Osteoblast (primary cell): ENCODE data around the gene XCL2. TPM values are rescaled to one million over a fixed set of nuclear protein-coding genes. Genes with fewer than 3 reads are reported as not detected.

ENCODE experiments used
- DNase-seq: peaks from one replicate; pipeline ENCODE4 v3.0.0; 2011; ENCODE audit warnings: low spot score, mixed read lengths; ENCODE audit not compliant: insufficient read length; ENCODE audit errors: missing footprints
- H2AFZ ChIP-seq: 2 replicates; pipeline ENCODE4 v1.6.0; 2011; ENCODE audit warnings: mild to moderate bottlenecking, low read length
- H3K27ac ChIP-seq: 2 replicates; pipeline ENCODE4 v1.5.1; 2011; ENCODE audit warnings: mild to moderate bottlenecking, low read depth, low read length, moderate library complexity
- H3K27me3 ChIP-seq: 2 replicates; pipeline ENCODE4 v1.6.0; 2012; ENCODE audit warnings: mild to moderate bottlenecking, control low read depth, inconsistent platforms, low read length, moderate library complexity; ENCODE audit not compliant: insufficient read depth
- H3K36me3 ChIP-seq: 2 replicates; pipeline ENCODE4 v1.5.1; 2011; ENCODE audit warnings: mild to moderate bottlenecking, low read length, control low read depth, moderate library complexity; ENCODE audit not compliant: insufficient read depth
- H3K4me1 ChIP-seq: 2 replicates; pipeline ENCODE4 v1.5.1; 2011; ENCODE audit warnings: mild to moderate bottlenecking, low read length, control low read depth, moderate library complexity; ENCODE audit not compliant: insufficient read depth
- H3K4me2 ChIP-seq: 2 replicates; pipeline ENCODE4 v1.6.0; 2011; ENCODE audit warnings: mild to moderate bottlenecking, low read length; ENCODE audit not compliant: insufficient read depth
- H3K4me3 ChIP-seq: fragments of 200-600 bp; sonication (generic); 3 replicates; pipeline ENCODE4 v1.5.1; 2012; ENCODE audit warnings: mild to moderate bottlenecking, low read length, inconsistent platforms; ENCODE audit not compliant: insufficient read depth
- H3K79me2 ChIP-seq: 2 replicates; pipeline ENCODE4 v1.6.0; 2012; ENCODE audit warnings: mild to moderate bottlenecking, low read length, control low read depth, inconsistent platforms; ENCODE audit not compliant: insufficient read depth
- H3K9me3 ChIP-seq: 2 replicates; pipeline ENCODE4 v1.5.1; 2011; ENCODE audit warnings: low read depth, low read length, control low read depth
- H4K20me1 ChIP-seq: 2 replicates; pipeline ENCODE4 v1.6.0; 2012; ENCODE audit warnings: mild to moderate bottlenecking, low read length, control low read depth; ENCODE audit not compliant: insufficient read depth
- total RNA-seq: library from RNA; depleted of rRNA; stranded (reverse); fragments of >200 nt; gene quantifications from 2 replicates; pipeline ENCODE4 v1.2.3, GENCODE V29; 2012
- TF ChIP-seq, protein P1 (sequence below): IDR thresholded peaks from 2 replicates; pipeline ENCODE4 v1.5.1; 2011; ENCODE audit warnings: mild to moderate bottlenecking, low read depth, low read length, moderate library complexity; ENCODE audit errors: extremely low read depth

XCL2 gene
- total RNA-seq, 1 donor: not detected

DNA sequence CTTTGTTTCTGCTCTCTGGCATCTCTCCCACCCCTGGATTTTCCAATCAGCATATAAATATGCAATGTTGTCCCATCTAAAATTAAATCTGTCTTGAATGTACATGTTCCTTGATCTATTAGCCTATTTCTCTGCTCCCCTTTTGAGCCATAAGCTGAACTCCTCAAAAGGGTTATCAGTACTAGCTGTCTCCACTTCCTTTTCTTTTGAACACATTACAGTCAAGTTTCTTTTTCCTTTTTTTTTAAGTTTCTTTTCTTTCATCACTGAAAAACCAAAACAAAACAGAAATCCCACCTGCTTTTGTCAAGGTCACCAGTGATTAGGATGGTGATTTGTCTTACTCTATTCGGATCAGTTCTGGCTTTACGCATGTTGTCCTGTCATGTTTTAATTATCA is 29.3 kb downstream of the XCL2 start:
- no peaks in the 10 kb centered on the region for H3K9me3 ChIP-seq
- TF ChIP-seq, protein P1, sequence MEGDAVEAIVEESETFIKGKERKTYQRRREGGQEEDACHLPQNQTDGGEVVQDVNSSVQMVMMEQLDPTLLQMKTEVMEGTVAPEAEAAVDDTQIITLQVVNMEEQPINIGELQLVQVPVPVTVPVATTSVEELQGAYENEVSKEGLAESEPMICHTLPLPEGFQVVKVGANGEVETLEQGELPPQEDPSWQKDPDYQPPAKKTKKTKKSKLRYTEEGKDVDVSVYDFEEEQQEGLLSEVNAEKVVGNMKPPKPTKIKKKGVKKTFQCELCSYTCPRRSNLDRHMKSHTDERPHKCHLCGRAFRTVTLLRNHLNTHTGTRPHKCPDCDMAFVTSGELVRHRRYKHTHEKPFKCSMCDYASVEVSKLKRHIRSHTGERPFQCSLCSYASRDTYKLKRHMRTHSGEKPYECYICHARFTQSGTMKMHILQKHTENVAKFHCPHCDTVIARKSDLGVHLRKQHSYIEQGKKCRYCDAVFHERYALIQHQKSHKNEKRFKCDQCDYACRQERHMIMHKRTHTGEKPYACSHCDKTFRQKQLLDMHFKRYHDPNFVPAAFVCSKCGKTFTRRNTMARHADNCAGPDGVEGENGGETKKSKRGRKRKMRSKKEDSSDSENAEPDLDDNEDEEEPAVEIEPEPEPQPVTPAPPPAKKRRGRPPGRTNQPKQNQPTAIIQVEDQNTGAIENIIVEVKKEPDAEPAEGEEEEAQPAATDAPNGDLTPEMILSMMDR: no peak

DNA sequence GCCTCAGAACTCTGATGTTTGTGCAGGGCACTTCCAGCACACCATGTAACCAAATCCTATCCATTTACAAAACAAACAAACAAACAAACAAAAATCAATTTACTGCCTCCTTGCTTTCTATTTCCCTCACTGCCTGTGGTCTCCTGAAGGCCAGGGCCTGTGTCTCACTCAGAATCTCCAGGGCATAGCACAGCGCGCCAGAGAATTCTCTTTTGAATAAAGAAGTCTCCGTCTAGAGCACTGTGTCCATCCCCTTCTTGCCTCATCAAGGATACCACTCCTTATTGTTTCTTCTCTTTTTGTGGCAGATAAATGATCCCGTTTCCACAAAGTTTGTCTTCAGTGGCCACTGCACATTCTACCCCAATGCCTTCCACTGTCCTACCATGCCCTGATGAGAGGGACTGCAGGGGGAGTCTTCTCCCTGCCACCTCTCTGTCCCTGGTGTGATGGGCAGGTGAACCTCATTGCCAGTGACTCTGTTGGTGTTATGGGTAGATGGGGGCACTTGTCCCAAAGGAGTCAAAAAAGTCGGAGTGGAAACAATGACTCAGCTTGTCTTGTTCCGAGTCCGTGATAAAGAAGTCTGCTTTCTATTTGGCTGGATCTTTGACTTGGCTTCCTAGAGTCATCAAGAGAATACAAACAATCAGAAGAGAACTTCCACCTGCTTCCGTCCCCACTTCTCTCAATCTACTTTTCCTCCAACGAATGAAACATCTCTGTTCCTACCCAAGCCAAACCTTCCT is 30.0 kb downstream of the XCL2 start:
- TF ChIP-seq, protein P1: no peak
- Histone ChIP-seq H3K79me2 (no peaks in the 10 kb centered on the region), H3K9me3 (no peaks in the 10 kb centered on the region), H3K4me1 (no peaks in the 10 kb centered on the region), H2AFZ (no peak overlapping the region), H3K4me3 (no peak overlapping the region), H4K20me1 (no peaks in the 10 kb centered on the region), H3K27ac (no peak overlapping the region), H3K27me3 (peaks cover 3% of the 10 kb centered on the region), H3K36me3 (no peaks in the 10 kb centered on the region), H3K4me2 (no peak overlapping the region)
- DNase-seq: no peak

More for the DNA sequence above, 29.3 kb downstream of the XCL2 start:
- DNase-seq: no peak
- Histone ChIP-seq H3K79me2 (no peaks in the 10 kb centered on the region), H3K4me2 (no peak overlapping the region), H3K4me3 (no peak overlapping the region), H2AFZ (no peak overlapping the region), H3K27ac (no peak overlapping the region), H4K20me1 (no peaks in the 10 kb centered on the region), H3K36me3 (no peaks in the 10 kb centered on the region), H3K4me1 (no peaks in the 10 kb centered on the region), H3K27me3 (peaks cover 3% of the 10 kb centered on the region)

DNA sequence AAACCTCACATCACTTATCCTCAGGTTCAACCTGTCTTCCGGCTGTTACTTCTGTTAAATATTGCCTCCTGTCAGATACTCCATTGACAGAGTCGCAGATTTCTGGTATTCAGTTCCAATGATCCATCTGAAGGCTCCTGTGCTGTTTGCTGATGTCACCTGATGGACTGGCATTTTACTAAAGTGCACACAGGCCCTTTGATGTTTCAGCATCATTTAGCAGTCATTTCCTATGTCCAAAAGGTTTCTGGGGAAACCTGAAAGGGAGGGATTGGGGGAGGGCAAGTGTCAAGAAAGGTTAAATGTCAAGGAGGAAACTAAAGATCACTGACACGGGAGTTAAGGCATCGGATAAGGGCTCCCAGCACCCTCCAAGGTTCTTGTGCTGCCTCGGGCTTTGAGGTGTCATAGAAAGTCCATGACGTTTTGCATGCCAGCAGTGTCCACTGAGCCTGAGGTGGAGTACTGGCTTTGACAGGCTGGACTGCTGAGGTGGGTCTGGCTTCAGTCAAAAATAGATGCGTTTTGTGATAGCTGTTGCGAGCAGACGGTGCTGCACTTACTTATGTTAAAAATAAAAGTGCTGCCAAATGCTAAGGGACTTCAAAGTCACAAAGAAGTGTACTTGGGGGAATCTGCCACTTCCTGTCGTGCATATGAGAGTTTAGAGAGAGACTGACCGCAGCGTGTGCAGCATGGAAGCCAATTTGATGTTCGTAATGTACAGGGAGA is 30.8 kb downstream of the XCL2 start:
- Histone ChIP-seq H3K4me3 (no peak overlapping the region), H3K27me3 (peaks cover 3% of the 10 kb centered on the region), H3K4me1 (no peaks in the 10 kb centered on the region), H4K20me1 (no peaks in the 10 kb centered on the region), H3K79me2 (no peaks in the 10 kb centered on the region), H2AFZ (no peak overlapping the region), H3K36me3 (no peaks in the 10 kb centered on the region), H3K9me3 (no peaks in the 10 kb centered on the region), H3K4me2 (no peak overlapping the region), H3K27ac (no peak overlapping the region)
- no peak for DNase-seq
- TF ChIP-seq, protein P1: no peak
